OCI-LY7 (cell line): ENCODE results near the gene TPTE2.

Experiments
- EZH2phosphoT487 ChIP-seq: fragments of 200-600 bp; sonication (generic); IDR thresholded peaks from 2 replicates; pipeline ENCODE4 v1.6.1; 2018; ENCODE audit warnings: low read depth, borderline replicate concordance, mild to moderate bottlenecking, mixed run types, antibody characterized with exemption, low read length, moderate library complexity, mixed read lengths
- TF ChIP-seq, protein P1 (sequence below): fragments of 200-600 bp; sonication (generic); conservative IDR thresholded peaks from 2 replicates; pipeline ENCODE4 v1.5.1; 2014; ENCODE audit warnings: mild to moderate bottlenecking, antibody characterized with exemption, low read length, moderate library complexity, mixed read lengths

DNA sequence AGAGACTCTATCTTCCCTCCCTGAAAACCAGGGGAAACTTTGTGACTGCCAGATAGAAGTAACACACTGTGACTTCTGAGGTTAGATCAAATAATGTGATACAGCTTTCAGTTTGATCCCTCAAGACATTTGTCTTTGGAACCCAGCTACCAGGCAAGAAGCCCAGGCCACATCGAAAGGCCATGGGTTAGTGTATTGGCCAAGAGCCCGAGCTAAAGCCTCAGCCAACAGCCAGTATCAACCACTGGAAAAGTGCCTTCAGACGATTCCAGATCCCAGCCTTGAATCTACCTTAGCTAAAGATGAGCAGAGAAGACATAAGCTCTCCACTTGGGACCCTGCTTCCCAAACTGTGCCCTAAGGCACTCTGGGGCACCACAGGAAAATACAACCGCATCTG lies 10.9 kb upstream of the TPTE2 start:
- TF ChIP-seq, protein P1, sequence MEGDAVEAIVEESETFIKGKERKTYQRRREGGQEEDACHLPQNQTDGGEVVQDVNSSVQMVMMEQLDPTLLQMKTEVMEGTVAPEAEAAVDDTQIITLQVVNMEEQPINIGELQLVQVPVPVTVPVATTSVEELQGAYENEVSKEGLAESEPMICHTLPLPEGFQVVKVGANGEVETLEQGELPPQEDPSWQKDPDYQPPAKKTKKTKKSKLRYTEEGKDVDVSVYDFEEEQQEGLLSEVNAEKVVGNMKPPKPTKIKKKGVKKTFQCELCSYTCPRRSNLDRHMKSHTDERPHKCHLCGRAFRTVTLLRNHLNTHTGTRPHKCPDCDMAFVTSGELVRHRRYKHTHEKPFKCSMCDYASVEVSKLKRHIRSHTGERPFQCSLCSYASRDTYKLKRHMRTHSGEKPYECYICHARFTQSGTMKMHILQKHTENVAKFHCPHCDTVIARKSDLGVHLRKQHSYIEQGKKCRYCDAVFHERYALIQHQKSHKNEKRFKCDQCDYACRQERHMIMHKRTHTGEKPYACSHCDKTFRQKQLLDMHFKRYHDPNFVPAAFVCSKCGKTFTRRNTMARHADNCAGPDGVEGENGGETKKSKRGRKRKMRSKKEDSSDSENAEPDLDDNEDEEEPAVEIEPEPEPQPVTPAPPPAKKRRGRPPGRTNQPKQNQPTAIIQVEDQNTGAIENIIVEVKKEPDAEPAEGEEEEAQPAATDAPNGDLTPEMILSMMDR, result no peak
- no peak for TF ChIP-seq EZH2phosphoT487
